Activated CD8-positive, alpha-beta memory T cell treated with anti-CD3 and anti-CD28 coated beads for 48 hours (primary cell): Measurements from ENCODE around the gene PFKFB1.

ENCODE experiments used
- DNase-seq, 3 experiments: peaks; one replicate each; pipeline ENCODE4 v3.0.0-alpha.2; 2020; ENCODE audit warnings: low read depth in 2 of 3, low spot score in 2 of 3

PFKFB1 gene

DNA sequence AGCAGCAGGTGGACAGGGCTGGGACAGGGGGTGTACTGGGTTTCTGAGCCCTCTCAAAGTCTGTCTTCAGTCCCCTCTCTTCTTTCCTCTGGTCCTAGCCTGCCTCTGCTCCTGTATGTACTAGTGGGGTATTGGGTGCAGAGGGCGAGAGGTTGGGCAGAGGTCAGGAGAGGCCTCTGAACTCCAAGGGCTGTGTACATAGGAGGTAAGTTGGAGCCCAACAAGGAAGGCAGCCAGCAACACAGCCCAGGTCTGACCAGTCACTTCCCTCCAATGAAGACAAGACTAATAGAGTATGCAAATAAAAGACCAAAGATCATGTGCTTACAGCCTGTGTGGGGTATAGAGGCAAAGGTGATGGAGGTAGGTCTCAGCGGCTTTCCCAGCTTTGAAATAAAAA lies at the start of gene PFKFB1:
Gene PFKFB1 (minus strand): TSS at position 90 of the 400 bp plus-strand sequence. CDS start 181 bp downstream, outside the sequence.
- DNase-seq, result no peak

DNA sequence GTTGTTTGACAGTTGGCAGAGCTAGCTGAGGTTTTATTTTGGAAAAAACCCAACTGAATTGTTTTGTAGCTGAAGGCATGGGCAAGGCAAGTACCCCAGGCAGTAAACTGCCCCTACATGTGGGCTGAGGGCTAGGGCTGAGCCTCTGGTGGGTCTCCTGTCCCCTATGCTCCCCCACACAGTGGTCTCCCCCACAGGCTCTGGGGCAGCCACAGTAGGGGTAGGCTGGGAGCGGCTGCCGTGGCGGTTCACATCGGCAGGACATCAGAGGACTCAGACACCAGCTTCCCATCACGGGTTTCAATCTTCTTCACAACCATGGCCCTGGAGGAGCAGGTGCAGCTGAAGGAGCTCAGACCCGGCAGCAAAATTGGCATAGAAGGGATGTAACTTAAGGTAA lies 47.5 kb upstream of the PFKFB1 start:
- no peak for DNase-seq

GRCh38 chrX:55039471-55039870 lies 45.5 kb upstream of the PFKFB1 start:
- DNase-seq, result no peak

DNA sequence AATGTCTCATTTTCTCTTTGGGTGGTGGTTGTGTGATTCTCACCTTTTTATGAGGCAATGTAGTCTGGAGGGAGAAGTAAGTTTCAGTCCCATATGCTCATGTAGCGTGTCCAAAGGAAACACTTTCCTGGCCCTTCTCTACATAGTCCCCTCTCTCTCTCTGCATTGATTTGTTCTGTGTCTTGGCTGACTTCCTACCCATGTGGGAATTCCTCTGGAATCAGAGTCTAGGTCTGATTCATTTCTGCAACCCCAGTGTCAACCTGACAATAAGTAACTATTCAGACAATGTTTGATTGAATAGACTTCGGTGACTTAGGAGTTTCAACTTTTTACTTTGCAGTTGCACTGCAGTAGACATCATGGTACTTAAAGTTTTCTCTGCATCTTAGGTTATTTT lies 39.4 kb upstream of the PFKFB1 start:
- DNase-seq, result no peak

DNA sequence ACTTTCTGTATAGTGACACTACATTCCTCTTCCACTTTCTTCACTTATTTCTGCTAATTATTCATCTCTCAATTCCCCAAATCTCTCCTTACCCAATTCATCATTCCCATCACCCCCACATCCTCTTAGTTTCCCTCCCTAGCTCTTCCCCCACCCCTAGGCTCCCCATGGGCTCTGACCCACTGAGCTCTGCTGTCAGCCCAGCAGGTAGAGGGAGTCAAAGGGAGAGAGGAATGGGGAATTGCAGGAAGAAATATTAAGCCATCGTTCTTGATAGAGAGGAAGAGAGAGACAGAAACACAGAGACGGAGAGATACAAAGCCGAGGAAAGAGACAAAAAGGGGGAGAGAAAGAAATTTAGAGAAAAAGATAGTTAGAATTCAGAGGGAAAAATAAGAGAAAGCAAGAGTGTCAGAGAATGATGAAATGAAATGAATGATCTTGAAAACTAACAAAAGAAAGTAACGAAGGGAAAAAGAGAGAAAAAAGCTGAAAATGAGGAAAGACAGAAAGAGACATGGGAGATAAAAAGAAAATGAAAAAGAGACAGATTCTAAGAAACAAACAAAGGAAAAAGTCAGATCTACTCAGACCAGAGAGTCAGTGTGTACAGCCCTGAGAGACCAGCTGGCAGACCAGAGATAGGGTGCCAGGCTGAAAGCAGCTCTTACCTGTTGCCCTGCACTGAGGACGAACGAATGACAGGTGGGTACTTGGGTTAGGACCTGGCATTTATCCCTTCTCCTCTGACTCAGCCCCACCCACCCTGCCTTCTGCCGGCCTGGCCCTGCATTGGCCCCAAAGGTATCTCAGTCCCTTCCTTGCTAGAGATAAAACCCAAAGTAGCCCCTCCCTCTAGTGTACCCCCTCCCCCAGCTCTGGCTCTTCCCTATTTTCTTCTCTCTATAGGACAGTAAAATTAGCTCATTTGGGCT lies 36.5 kb upstream of the PFKFB1 start, which contains the start of gene ALAS2:
Gene ALAS2 (minus strand): TSS at position 707 of the 935 bp plus-strand sequence. CDS start 4,977 bp downstream, outside the sequence.
- DNase-seq, result no peak

DNA sequence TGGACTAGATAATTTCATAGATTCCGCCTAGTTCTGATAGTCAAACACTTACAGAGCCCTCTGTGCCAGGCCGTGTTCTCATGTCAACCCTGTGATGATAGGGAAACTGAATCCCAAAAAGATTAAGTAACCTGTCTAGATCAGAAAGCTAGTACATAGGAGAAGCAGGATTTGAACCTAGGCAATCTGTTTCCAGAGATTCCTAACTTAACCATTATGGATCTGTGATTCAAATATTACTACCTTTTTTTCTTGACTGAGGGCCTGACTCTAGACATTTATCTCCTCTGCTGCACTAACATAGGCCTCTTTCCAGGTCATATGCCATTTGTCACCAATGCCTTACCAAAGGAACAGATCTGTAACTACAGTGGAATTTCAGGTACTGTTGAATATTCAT lies 35.3 kb upstream of the PFKFB1 start:
- no peak for DNase-seq

DNA sequence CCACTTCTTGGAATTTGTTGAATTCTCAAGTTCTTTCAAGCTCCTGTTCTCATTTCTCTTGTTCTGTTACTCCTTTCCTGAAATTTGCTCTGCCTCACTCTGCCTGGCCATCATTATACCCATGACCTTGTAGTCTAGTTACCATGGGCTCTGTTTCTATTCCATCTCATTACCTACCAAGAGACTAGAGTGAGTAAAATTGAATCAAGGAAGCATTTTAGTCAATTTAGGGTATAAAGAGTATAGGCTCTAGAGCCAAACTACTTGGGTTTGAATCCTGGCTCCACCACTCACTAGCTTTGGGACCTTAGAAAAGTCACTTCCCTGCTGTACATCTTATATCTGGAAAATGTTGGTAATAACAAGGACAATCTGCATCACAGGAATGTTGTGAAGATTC lies 34.6 kb upstream of the PFKFB1 start:
- no peak for DNase-seq

- DNase-seq, result no peak
Observed at GRCh38 chrX:55028040-55028439, 34.1 kb upstream of the PFKFB1 start.

- no peak for DNase-seq
Observed at GRCh38 chrX:55026840-55027239, 32.9 kb upstream of the PFKFB1 start.

GRCh38 chrX:55026143-55026542 lies 32.2 kb upstream of the PFKFB1 start:
- no peak for DNase-seq

DNA sequence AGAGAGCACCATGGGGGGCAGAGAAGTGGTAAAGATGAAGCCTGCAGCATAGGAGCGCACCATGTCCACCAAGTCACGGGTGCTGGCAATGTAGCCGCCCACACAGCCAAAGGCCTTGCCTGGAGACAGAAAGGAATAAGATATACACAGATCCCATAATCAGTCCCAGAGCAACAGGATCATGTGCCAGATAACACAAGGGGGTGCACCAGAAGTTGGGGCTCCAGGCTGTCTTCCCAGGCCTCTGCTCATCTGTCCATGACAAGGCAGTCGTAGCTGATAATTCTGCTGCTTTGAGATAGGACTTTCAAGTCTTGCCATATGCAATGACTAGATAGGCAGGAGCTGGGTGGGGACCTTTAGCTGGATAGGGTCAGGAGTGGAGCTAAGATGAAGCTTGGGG lies 20.9 kb upstream of the PFKFB1 start:
- DNase-seq, result no peak

DNA sequence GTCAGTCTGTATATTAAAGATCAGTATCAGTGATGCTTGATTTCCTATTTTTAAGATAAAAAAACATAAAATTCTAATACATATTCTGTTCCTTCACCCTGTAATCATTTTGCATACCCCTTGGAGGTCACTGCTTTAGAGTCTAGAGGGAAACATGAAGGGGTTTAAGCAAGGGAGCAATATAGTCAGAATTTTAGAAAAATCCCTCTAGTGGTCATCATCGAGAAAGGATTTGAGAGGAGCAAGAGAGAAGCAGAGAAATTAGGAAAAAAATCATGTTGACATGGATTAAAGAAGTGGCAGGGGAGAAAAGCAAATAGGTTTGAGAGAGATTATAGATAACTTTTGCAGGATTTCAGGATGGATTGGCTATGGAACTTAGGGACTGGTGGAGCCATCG lies 17.3 kb upstream of the PFKFB1 start:
- DNase-seq, result no peak

DNA sequence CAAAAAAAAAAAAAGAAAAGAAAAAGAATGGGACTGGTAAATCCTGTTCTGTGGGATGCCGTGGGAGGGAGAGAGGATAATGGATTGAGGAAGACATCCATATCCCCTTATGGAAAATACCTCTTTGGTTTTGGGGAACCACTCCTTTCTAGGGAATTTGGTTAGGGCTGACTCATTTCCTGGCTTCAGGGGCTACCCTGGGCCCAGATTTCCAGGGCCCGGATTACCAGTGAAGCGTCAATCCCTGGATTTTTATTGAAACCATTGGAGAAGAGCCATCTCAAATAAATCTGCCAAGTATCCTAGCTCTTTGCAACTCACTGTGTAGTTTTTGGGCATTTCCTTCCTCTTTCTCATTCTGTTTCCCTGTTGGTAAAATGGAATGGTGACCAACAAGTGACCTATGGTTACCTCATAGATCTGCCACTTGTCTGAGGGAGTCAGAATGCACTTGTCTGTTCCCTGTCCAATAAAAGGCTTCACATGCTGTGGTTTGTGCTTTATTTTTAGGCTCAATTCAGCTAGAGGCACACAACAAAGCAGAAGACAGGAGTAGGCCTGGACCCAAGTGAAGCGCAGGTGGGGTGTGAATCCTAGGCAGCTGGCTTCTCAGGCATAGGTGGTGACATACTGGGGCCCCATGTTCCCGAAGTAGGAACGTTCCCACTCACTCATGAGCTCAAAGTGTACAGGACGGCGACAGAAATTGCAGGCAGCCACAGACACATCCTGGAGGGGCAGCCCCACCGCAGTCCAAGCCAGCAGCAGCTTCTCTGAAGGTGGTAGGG lies 14.8 kb upstream of the PFKFB1 start:
- DNase-seq, result no peak

DNA sequence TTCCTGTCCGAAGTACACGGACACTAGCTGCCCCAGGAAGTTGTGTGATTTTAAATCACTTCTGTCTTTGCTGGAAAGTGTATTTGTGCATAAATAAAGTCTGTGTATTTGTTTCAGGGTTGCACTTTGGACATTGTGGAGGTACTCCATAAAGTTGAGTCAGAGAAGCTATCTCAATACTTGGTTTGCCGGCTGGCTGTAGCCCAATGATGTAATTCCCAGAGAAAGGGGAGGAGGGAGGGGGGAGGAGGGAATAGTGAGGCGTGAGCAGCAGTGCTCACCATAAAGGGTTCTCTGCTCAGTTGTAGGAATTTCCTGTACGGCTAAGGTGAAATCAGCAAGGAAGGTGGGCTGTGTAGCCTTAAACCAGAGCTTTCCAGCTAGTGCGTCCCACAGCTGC lies 13.7 kb upstream of the PFKFB1 start:
- no peak for DNase-seq

DNA sequence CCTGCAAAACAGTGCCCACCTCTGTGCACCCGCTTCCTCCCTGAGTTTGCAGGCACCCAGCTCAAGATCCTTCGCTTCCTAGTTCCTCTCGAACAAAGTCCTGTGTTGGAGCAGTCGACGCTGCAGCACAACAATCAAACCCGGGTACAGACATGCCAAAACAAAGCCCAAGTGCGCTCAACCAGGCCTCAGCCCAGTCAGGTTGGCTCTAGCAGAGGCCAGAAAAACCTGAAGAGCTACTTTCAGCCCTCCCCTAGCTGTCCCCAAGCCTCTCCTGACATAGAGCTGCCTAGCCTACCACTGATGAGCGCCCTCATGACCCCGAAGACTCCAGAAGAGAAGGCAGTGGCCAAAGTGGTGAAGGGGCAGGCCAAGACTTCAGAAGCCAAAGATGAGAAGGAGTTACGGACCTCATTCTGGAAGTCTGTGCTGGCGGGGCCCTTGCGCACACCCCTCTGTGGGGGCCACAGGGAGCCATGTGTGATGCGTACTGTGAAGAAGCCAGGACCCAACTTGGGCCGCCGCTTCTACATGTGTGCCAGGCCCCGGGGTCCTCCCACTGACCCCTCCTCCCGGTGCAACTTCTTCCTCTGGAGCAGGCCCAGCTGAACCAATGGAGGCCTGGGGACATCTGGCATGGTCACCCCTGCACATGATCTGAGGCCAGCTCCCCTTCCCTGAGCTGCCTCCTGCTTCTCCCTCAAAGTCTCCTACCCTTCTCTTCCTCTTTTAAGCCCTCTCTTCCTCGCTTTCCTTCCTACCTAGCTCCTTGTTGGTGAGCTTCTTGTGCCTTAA lies 13.0 kb upstream of the PFKFB1 start:
- DNase-seq, result no peak

GRCh38 chrX:55005256-55005655 lies 11.3 kb upstream of the PFKFB1 start:
- DNase-seq, result no peak

DNA sequence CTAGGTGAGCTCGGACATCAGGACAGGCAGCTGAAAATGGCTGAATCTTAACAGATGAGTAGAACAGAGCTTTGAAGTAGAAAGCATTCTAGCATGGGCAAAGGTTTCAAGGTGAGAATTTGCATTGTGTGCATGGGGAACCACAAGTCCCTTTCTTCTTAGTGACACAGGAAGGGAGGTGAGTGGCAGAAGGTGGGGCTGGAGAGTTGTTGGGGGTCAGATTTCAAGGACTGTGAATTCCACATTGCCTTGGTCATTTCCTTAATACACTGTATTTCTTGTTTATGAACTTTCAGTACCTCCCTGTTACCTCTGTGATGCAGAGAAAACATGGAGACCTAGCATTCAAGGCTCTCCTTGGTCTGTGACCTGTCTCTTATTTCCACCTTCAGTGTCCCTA lies 10.2 kb upstream of the PFKFB1 start:
- no peak for DNase-seq

- peak; percentile 34 to 67 (median 42) for DNase-seq
Observed at GRCh38 chrX:54999717-55000598, 6.0 kb upstream of the PFKFB1 start, which contains the start of gene APEX2. Gene APEX2, plus strand, starts transcription at chrX:55000363. Its CDS starts 60 bp downstream, at chrX:55000423.

DNA sequence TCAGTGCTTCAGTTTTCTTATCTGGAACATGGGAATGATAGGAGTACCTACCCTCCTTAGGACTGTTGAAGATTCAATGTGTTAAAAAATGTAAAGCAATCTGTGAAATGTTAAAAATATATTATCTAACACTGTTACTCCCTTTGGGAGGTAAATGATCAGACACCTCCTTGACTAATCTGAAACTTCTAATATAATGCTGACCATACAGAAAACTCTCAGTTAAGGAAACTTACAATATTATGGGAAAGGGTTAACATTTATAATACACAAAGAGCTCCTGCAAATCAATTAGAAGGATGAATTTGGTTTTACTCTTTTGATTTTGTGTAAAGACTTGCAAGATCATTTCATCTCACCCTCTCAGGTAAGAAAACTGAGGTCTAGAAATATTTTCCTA lies 1.6 kb upstream of the PFKFB1 start:
- no peak for DNase-seq
